KMS-11 (cell line): ENCODE data around the gene TRAK1.

ENCODE experiments used
- H2AFZ ChIP-seq: fragments of 200-600 bp; sonication (generic); 2 replicates; pipeline ENCODE4 v1.6.1; 2016; ENCODE audit warnings: antibody characterized with exemption, mixed run types, low read depth
- H3K27ac ChIP-seq: fragments of 200-600 bp; sonication (generic); 2 replicates; pipeline ENCODE4 v1.6.1; 2016; ENCODE audit warnings: mild to moderate bottlenecking, mixed run types
- H3K27me3 ChIP-seq: fragments of 200-600 bp; sonication (generic); 2 replicates; pipeline ENCODE4 v1.6.1; 2017; ENCODE audit warnings: mild to moderate bottlenecking, low read depth, mixed run types, moderate library complexity; ENCODE audit not compliant: insufficient read depth
- H3K36me3 ChIP-seq: fragments of 200-600 bp; sonication (generic); 2 replicates; pipeline ENCODE4 v1.6.1; 2017; ENCODE audit warnings: mild to moderate bottlenecking, mixed run types; ENCODE audit not compliant: insufficient read depth
- H3K4me1 ChIP-seq: fragments of 200-600 bp; sonication (generic); 2 replicates; pipeline ENCODE4 v1.6.1; 2016; ENCODE audit warnings: mild to moderate bottlenecking, low read depth, mixed run types; ENCODE audit not compliant: poor library complexity, severe bottlenecking
- H3K4me2 ChIP-seq: fragments of 200-600 bp; sonication (generic); 2 replicates; pipeline ENCODE4 v1.7.0; 2016; ENCODE audit warnings: mild to moderate bottlenecking, mixed run types
- H3K4me3 ChIP-seq: fragments of 200-600 bp; sonication (generic); IDR thresholded peaks from 2 replicates; pipeline ENCODE4 v1.6.1; 2017; ENCODE audit warnings: low read depth, low read length, mixed read lengths; ENCODE audit not compliant: insufficient read depth
- H3K79me2 ChIP-seq: fragments of 200-600 bp; sonication (generic); 2 replicates; pipeline ENCODE4 v1.6.1; 2016; ENCODE audit warnings: low read depth, mixed run types; ENCODE audit not compliant: insufficient read depth
- H3K9ac ChIP-seq: fragments of 200-600 bp; sonication (generic); 2 replicates; pipeline ENCODE4 v1.6.1; 2016; ENCODE audit warnings: mild to moderate bottlenecking, mixed run types
- H4K20me1 ChIP-seq: fragments of 200-600 bp; sonication (generic); 2 replicates; pipeline ENCODE4 v1.6.1; 2016; ENCODE audit warnings: mild to moderate bottlenecking, mixed run types; ENCODE audit not compliant: insufficient read depth
- TF ChIP-seq, protein P1 (sequence below): fragments of 200-600 bp; sonication (generic); conservative IDR thresholded peaks from 2 replicates; pipeline ENCODE4 v1.6.1; 2017; ENCODE audit warnings: low read depth, mild to moderate bottlenecking, antibody characterized with exemption, low read length, moderate library complexity, mixed read lengths

The TRAK1 gene

DNA sequence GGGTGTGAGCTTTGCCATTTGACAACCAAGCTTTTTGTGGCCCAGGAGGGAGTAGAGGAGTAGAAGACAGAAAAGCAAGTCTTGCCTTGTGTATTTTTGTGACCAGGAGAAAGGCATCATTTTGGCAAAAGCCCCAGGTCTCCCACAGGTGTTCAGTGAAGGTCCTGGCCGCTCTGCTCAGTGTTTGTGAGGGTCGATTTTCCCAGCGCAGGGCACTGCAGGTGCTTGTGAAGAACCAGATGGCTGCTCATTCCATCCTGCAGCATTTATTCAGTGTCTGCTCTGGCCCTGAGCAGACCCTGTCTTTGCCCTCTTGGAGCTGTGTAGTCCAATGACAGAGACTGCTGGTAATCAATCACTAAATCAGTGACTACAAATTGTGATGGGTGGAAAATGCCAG lies 19.5 kb downstream of the TRAK1 start:
- TF ChIP-seq, protein P1, sequence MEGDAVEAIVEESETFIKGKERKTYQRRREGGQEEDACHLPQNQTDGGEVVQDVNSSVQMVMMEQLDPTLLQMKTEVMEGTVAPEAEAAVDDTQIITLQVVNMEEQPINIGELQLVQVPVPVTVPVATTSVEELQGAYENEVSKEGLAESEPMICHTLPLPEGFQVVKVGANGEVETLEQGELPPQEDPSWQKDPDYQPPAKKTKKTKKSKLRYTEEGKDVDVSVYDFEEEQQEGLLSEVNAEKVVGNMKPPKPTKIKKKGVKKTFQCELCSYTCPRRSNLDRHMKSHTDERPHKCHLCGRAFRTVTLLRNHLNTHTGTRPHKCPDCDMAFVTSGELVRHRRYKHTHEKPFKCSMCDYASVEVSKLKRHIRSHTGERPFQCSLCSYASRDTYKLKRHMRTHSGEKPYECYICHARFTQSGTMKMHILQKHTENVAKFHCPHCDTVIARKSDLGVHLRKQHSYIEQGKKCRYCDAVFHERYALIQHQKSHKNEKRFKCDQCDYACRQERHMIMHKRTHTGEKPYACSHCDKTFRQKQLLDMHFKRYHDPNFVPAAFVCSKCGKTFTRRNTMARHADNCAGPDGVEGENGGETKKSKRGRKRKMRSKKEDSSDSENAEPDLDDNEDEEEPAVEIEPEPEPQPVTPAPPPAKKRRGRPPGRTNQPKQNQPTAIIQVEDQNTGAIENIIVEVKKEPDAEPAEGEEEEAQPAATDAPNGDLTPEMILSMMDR: no peak
- Histone ChIP-seq H3K9ac (no peak overlapping the region), H2AFZ (no peak overlapping the region), H3K36me3 (no peaks in the 10 kb centered on the region), H3K4me3 (no peak overlapping the region), H3K27me3 (no peaks in the 10 kb centered on the region), H4K20me1 (no peaks in the 10 kb centered on the region), H3K27ac (no peak overlapping the region), H3K4me2 (no peak overlapping the region), H3K4me1 (no peaks in the 10 kb centered on the region), H3K79me2 (no peaks in the 10 kb centered on the region)

DNA sequence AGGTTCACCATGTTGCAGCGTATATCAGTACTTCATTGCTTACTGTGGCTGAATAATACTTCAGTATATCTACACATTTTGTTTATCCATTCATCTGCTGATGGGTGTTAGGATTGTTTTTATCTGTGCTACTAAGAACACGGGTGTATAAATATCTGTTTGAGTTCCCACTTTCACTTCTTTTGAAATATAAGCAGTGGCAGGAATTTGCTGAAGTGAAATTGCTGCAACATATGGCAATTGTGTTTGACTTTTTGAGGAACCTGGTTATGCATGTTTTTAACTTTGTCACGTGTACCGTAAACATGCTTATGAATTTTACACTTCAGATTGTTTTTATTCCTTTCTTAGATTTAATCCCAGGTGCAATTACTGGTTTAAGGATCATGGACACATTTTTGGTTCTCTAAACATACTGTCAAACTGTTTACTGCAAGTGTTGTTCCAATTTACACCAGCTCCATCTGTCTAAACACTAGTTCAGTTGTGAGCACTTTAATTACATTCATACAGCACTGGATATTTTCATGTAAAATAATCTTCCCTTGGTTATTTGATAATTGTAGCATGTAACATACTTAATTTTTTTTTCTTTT lies 23.1 kb downstream of the TRAK1 start:
- H3K9ac ChIP-seq: no peak overlapping the region
- H3K36me3 ChIP-seq: no peaks in the 10 kb centered on the region
- H3K79me2 ChIP-seq: no peaks in the 10 kb centered on the region
- no peaks in the 10 kb centered on the region for H3K27me3 ChIP-seq
- no peaks in the 10 kb centered on the region for H3K4me1 ChIP-seq
- no peak overlapping the region for H3K4me3 ChIP-seq
- TF ChIP-seq, protein P1: no peak
- no peaks in the 10 kb centered on the region for H4K20me1 ChIP-seq
- no peak overlapping the region for H2AFZ ChIP-seq
- no peak overlapping the region for H3K4me2 ChIP-seq
- no peak overlapping the region for H3K27ac ChIP-seq

DNA sequence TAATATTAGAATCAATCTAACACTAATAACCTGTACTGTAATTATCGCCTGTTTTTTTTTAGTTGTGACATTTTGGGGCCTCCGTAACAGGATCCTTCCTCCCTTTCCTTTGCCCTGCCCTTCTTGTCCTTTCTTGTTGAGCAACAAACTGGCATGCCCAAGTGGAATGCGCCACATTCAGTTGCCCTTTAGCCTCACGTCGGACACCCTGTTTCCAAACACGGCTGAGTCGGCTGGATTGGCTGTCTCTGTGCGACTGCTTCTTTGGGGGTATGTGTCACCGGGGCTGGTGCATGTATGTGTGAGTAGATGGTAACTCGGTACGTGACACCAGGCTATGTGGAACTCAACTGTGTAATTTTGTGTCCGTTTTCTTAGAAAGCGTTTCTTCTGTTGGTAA lies 24.1 kb downstream of the TRAK1 start:
- no peak overlapping the region for H3K9ac ChIP-seq
- no peaks in the 10 kb centered on the region for H4K20me1 ChIP-seq
- H3K27me3 ChIP-seq: no peaks in the 10 kb centered on the region
- no peak overlapping the region for H3K4me3 ChIP-seq
- H3K4me2 ChIP-seq: no peak overlapping the region
- no peaks in the 10 kb centered on the region for H3K36me3 ChIP-seq
- no peaks in the 10 kb centered on the region for H3K4me1 ChIP-seq
- H2AFZ ChIP-seq: no peak overlapping the region
- TF ChIP-seq, protein P1: no peak
- H3K79me2 ChIP-seq: no peaks in the 10 kb centered on the region
- no peak overlapping the region for H3K27ac ChIP-seq

DNA sequence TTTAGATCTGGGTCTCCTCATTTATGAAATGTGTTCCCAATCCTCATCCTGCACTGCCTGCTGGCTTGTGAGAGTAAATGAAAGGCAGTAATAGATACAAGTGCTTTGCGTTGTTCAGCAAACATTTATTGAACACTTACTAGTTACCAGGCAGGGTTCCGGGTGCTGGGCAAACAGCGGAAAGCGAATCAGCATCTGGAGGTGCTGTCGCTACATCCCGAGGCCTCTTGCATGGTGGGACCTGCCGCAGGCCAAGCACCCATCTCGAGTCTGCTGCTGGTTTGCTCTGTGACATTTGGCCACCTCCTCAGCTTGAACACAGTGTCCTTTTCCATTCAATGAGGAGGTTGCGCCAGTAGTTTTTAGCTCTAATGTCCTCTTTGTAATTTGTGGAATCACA lies 24.8 kb downstream of the TRAK1 start:
- Histone ChIP-seq H3K4me3 (no peak overlapping the region), H3K79me2 (no peaks in the 10 kb centered on the region), H3K27ac (no peak overlapping the region), H2AFZ (no peak overlapping the region), H4K20me1 (no peaks in the 10 kb centered on the region), H3K36me3 (no peaks in the 10 kb centered on the region), H3K4me1 (peaks cover 5% of the 10 kb centered on the region), H3K27me3 (no peaks in the 10 kb centered on the region), H3K4me2 (no peak overlapping the region), H3K9ac (no peak overlapping the region)
- TF ChIP-seq, protein P1: no peak
